ENCODE results near the gene MLX. TPM values are rescaled to one million over a fixed set of nuclear protein-coding genes. Genes with fewer than 3 reads are reported as not detected.

MLX gene
- total and polyA plus RNA-seq, 11 donors = 48.1 to 76.2 (median 57.9) TPM

DNA sequence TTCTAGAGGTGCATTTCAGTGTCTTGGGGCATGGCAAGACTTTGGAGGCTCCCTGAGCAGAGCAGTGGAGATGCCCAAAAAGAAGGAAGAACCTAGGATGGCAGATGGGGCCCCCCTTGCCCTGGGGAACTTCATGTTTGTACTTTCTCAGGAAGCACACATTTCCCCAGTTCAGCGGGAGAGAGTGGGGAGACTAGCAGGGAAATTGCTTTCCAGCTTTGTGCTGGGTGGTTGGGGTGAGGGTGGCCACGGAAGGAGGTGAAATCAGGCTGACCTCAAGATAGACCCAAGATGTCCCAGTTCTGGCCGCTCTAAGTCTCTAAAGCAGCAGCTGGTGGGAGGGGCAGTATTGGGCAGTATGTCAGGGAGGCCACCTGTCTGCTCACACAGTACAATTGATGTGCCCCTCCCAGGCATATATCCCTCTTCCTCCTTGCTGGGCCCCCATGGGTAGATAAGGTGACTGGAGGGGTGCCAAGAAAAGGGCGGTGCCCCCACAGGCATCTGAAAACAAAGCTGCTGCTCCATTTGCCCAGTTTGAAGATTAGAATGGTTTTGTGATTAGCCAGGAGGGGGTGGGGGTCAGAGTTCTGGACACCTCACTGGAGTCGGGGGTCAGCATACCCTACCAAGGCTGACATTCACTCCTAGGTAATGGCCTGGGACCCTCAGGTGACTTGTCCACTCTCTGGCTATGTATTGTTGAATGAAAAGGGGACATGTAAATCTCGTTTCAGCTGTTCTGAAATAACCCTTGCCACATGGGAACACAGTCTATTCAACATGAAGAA lies 48.0 kb upstream of the MLX start:
- peaks cover 23 to 81% (median 72%) of the 10 kb centered on the region in 12 donors for H3K4me1 ChIP-seq
- no peaks in the 10 kb centered on the region for H3K27me3 ChIP-seq
- WGBS, 4 donors = 13 to 22% (median 19%) methylated on average over 5 to 6 of the region's 6 CpGs
- TF ChIP-seq, protein P1, sequence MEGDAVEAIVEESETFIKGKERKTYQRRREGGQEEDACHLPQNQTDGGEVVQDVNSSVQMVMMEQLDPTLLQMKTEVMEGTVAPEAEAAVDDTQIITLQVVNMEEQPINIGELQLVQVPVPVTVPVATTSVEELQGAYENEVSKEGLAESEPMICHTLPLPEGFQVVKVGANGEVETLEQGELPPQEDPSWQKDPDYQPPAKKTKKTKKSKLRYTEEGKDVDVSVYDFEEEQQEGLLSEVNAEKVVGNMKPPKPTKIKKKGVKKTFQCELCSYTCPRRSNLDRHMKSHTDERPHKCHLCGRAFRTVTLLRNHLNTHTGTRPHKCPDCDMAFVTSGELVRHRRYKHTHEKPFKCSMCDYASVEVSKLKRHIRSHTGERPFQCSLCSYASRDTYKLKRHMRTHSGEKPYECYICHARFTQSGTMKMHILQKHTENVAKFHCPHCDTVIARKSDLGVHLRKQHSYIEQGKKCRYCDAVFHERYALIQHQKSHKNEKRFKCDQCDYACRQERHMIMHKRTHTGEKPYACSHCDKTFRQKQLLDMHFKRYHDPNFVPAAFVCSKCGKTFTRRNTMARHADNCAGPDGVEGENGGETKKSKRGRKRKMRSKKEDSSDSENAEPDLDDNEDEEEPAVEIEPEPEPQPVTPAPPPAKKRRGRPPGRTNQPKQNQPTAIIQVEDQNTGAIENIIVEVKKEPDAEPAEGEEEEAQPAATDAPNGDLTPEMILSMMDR (IDR thresholded peaks at IDR 0.05) = no peak
- TF ChIP-seq POLR2A (IDR thresholded peaks at IDR 0.05) = no peak
- intact Hi-C loops (cut with DNase I) = loop anchor here in 9 of 10 donors (2.0 to 10.0 kb wide), 11 partner anchors 54 to 394 kb away; partner anchors contain the start of genes ATP6V0A1 (in 2 of the 9), CAVIN1 (in 2 of the 9), HSPB9 (in 1 of the 9) and KAT2A (in 1 of the 9)
- peak overlapping the region in 2 of 12 donors; percentile 3 to 5 for H3K4me3 ChIP-seq
- peak in 4 of 5 donors; percentile 73 to 80 (median 73) for DNase-seq
- H3K36me3 ChIP-seq = peaks cover 0 to 47% (median 20%) of the 10 kb centered on the region in 9 donors
- H3K27ac ChIP-seq = peak overlapping the region; percentile 84 to 97 (median 92)
- H3K9me3 ChIP-seq = no peaks in the 10 kb centered on the region
- peak; percentile 38 to 52 (median 47) for ATAC-seq

DNA sequence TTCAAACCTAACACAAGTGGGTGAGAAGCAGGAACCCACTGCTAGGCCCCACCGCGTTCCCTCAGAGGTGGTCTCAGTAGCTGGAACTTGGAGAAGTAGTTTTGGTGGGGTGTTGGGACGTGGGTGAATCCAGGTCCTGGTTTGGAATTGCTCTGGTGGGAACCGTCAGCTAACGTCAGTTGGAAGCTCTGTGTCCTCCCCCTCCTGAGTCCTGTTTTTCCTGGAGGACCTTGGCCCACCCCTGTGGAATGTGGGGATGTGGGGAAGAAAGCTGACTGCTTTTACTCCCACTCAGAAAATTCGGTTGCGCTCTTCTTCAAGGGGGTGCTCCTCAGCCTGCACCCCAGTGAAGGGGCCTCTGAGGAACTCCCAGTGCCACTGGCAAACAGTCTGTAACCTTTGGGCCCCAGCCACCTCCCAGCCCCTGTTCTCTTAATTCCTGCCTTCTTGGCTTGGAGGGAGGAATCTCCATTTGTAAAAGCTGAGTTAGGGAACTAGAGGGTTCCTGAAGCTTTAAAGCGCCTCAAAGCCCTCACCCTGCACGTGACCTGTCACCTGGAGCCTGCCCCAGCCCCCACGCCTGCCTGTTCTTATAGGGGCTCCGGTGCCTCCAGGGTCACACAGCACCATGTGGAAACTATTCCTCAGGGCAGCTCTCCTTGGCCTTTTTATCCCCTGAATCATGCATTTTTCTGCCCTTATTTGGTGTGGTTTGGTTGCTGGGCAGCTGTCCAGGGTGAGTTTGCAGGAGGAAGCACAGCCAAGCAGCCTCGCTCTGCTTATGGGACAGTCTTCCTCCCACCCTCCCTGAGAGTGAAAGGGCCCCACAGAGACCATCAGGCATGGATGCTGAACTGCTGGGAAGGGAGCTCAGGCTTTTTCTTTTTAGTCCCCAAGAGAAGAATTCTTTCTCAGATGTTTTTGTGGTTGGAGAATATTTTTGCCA lies 47.1 kb upstream of the MLX start:
- ATAC-seq (peak; percentile 60 to 80 (median 74)), DNase-seq (peak; percentile 90 to 94 (median 94))
- no peaks in the 10 kb centered on the region for H3K27me3 ChIP-seq
- 24 to 30% (median 27%) methylated on average over 12 of the region's 12 CpGs for WGBS, 4 donors
- H3K4me1 ChIP-seq = peaks cover 23 to 81% (median 72%) of the 10 kb centered on the region in 12 donors
- TF ChIP-seq POLR2A (IDR thresholded peaks at IDR 0.05) = peak in 1 of 2 donors; percentile 21
- TF ChIP-seq, protein P1 (IDR thresholded peaks at IDR 0.05) = no peak
- H3K9me3 ChIP-seq = no peaks in the 10 kb centered on the region
- peak overlapping the region; percentile 84 to 97 (median 92) for H3K27ac ChIP-seq
- H3K4me3 ChIP-seq = peak overlapping the region in 2 of 12 donors; percentile 5 to 13
- intact Hi-C loops (cut with DNase I) = loop anchor here in 9 of 10 donors (2.0 to 10.0 kb wide), 13 partner anchors 55 to 395 kb away; partner anchors contain the start of genes CAVIN1 (in 6 of the 9), ATP6V0A1 (in 2 of the 9), HSPB9 (in 1 of the 9) and KAT2A (in 1 of the 9)
- peaks cover 0 to 38% (median 13%) of the 10 kb centered on the region in 9 donors for H3K36me3 ChIP-seq

DNA sequence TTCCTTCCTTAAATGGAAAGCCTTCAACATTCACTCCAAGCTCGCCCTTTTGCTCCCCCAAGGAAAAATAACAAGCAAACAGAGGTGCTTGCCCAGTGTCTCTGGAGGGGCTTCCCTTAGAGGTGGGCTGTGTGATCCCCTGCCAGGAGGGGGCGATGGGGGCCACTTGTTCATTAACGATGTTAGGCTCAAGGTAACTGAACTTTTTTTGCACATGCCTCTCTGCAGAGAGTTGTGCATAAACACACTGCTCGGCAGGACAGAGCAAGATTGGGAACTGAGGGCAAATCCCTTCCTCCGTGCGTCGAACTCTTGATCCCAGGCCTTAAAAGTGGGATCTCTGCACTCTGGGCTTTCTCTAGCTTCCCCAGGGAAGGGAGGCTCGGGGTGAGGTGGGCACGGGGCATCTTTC lies 46.4 kb upstream of the MLX start:
- Histone ChIP-seq H3K9me3 (no peaks in the 10 kb centered on the region), H3K27me3 (no peaks in the 10 kb centered on the region), H3K4me3 (peak overlapping the region in 3 of 12 donors; percentile 3 to 15 (median 13)), H3K36me3 (peaks cover 0 to 38% (median 12%) of the 10 kb centered on the region in 9 donors), H3K27ac (peak overlapping the region; percentile 84 to 97 (median 92)), H3K4me1 (peaks cover 23 to 88% (median 75%) of the 10 kb centered on the region in 12 donors)
- DNase-seq = peak in 2 of 5 donors; percentile 25 to 53
- TF ChIP-seq POLR2A (IDR thresholded peaks at IDR 0.05) = no peak
- TF ChIP-seq, protein P1 (IDR thresholded peaks at IDR 0.05) = peak in 6 of 12 donors; percentile 14 to 42 (median 33)
- 31 to 50% (median 40%) methylated on average over 9 of the region's 9 CpGs for WGBS, 4 donors
- intact Hi-C loops (cut with DNase I) = loop anchor here in 4 of 10 donors (5.0 to 10.0 kb wide), 3 partner anchors 96 to 208 kb away; partner anchors contain the start of gene CAVIN1 (in 4 of the 4)
- ATAC-seq = peak in 1 of 4 donors; percentile 1

Data from heart left ventricle (tissue), 16 donors.